Measurements from ENCODE around the gene S100A16.
A peak's percentile ranks its signal among the peaks of the same experiment; 100 is the strongest.

S100A16 gene

GRCh38 chr1:153612755-153613331 is at the start of gene S100A16:
TSS of gene S100A16 (minus strand) at chr1:153613137. CDS start at chr1:153608151, 4,986 bp downstream.
- no peak for DNase-seq (ENCODE audit: low read depth)
- TF ChIP-seq CTCF (IDR thresholded peaks at IDR 0.05; ENCODE audit: control insufficient read depth, extremely low read depth, insufficient read depth): no peak
- H3K4me3 ChIP-seq (ENCODE audit: low read depth, low read length): no peak within 1 kb of the TSS

GRCh38 chr1:153662269-153662668 is 49.3 kb upstream of the S100A16 start:
- no peak for DNase-seq (ENCODE audit: low read depth)
- H3K4me3 ChIP-seq (ENCODE audit: low read depth, low read length): no peak overlapping the region
- no peak for TF ChIP-seq CTCF (IDR thresholded peaks at IDR 0.05; ENCODE audit: control insufficient read depth, extremely low read depth, insufficient read depth)

GRCh38 chr1:153661111-153661708 is 48.3 kb upstream of the S100A16 start:
- no peak for TF ChIP-seq CTCF (IDR thresholded peaks at IDR 0.05; ENCODE audit: control insufficient read depth, extremely low read depth, insufficient read depth)
- no peak overlapping the region for H3K4me3 ChIP-seq (ENCODE audit: low read depth, low read length)
- no peak for DNase-seq (ENCODE audit: low read depth)

- DNase-seq (ENCODE audit: low read depth): no peak
- TF ChIP-seq CTCF (IDR thresholded peaks at IDR 0.05; ENCODE audit: control insufficient read depth, extremely low read depth, insufficient read depth): no peak
- peak overlapping the region; percentile 88 for H3K4me3 ChIP-seq (ENCODE audit: low read depth, low read length)
Observed at GRCh38 chr1:153659656-153660055, 46.7 kb upstream of the S100A16 start.

- no peak for DNase-seq (ENCODE audit: low read depth)
- TF ChIP-seq CTCF (IDR thresholded peaks at IDR 0.05; ENCODE audit: control insufficient read depth, extremely low read depth, insufficient read depth): no peak
- peak overlapping the region; percentile 88 for H3K4me3 ChIP-seq (ENCODE audit: low read depth, low read length)
Observed at GRCh38 chr1:153659175-153659534, 46.2 kb upstream of the S100A16 start.

- peak; percentile 63 for DNase-seq (ENCODE audit: low read depth)
- H3K4me3 ChIP-seq (ENCODE audit: low read depth, low read length): peak within 1 kb of the TSS; percentile 88
- TF ChIP-seq CTCF (IDR thresholded peaks at IDR 0.05; ENCODE audit: control insufficient read depth, extremely low read depth, insufficient read depth): no peak
Observed at GRCh38 chr1:153658400-153659174, 45.6 kb upstream of the S100A16 start, which contains the start of gene SNAPIN. TSS of gene SNAPIN (plus strand) at chr1:153658703. CDS start at chr1:153658744, 41 bp downstream.

All from LNCaP clone FGC (cell line).